SU-DHL-6 (cell line): ENCODE results near the gene PRX.

ENCODE experiments used
- EZH2phosphoT487 ChIP-seq: fragments of 200-600 bp; sonication (generic), shearing (Covaris generic); conservative IDR thresholded peaks from 2 replicates; pipeline ENCODE4 v1.6.1; 2018; ENCODE audit warnings: mild to moderate bottlenecking, antibody characterized with exemption, low read length, moderate library complexity, mixed read lengths
- TF ChIP-seq, protein P1 (sequence below): fragments of 200-600 bp; sonication (generic); IDR thresholded peaks from one replicate; pipeline ENCODE4 v1.5.1; 2017; ENCODE audit warnings: antibody characterized with exemption, mild to moderate bottlenecking, low read length, moderate library complexity; ENCODE audit not compliant: insufficient read depth, poor library complexity, severe bottlenecking

- TF ChIP-seq, protein P1, sequence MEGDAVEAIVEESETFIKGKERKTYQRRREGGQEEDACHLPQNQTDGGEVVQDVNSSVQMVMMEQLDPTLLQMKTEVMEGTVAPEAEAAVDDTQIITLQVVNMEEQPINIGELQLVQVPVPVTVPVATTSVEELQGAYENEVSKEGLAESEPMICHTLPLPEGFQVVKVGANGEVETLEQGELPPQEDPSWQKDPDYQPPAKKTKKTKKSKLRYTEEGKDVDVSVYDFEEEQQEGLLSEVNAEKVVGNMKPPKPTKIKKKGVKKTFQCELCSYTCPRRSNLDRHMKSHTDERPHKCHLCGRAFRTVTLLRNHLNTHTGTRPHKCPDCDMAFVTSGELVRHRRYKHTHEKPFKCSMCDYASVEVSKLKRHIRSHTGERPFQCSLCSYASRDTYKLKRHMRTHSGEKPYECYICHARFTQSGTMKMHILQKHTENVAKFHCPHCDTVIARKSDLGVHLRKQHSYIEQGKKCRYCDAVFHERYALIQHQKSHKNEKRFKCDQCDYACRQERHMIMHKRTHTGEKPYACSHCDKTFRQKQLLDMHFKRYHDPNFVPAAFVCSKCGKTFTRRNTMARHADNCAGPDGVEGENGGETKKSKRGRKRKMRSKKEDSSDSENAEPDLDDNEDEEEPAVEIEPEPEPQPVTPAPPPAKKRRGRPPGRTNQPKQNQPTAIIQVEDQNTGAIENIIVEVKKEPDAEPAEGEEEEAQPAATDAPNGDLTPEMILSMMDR: no peak
- no peak for TF ChIP-seq EZH2phosphoT487
Observed at GRCh38 chr19:40366697-40367561, 46.2 kb downstream of the PRX start.
